CD4-positive, alpha-beta T cell (primary cell): ENCODE results near the gene ANO6. TPM values are rescaled to one million over a fixed set of nuclear protein-coding genes. Genes with fewer than 3 reads are reported as not detected.

Source experiments
- ATAC-seq: fragments of 200-7000 bp; cut with Tn5 transposase; one replicate; pipeline ENCODE4 v1.10.0; 2022; ENCODE audit warnings: mild to moderate bottlenecking; ENCODE audit not compliant: poor library complexity
- CTCF ChIA-PET: fragments of 350-600 bp; sonication (Branson Sonifier 250); formaldehyde crosslinking; loops from one replicate; lab custom pipeline; 2021; ENCODE audit warnings: antibody characterized with exemption, inconsistent platforms; lab: Charles Lee
- POLR2A ChIA-PET: fragments of 350-600 bp; sonication (Branson Sonifier 250); formaldehyde crosslinking; loops from one replicate; lab custom pipeline; 2021; ENCODE audit warnings: antibody characterized with exemption, inconsistent platforms; lab: Charles Lee
- DNase-seq, 14 experiments: peaks; one replicate each; pipeline ENCODE4 v3.0.0-alpha.2; 2013 to 2020; ENCODE audit warnings: mixed read lengths in 2 of 14
- H3K27ac ChIP-seq, 2 donors: one replicate each; pipeline versions ENCODE4 v1.5.1 to v1.7.0; 2013; ENCODE audit warnings: low read length in 2 of 2, low read depth in 1 of 2, mild to moderate bottlenecking in 1 of 2
- H3K27me3 ChIP-seq, 2 experiments: 1 replicate in 1 of 2; 2 replicates in 1 of 2; pipeline versions ENCODE4 v1.6.1 to v1.7.0; 2013; ENCODE audit warnings: low read length in 2 of 2, control low read depth in 1 of 2, mild to moderate bottlenecking in 1 of 2, moderate library complexity in 1 of 2; ENCODE audit not compliant: insufficient read depth in 2 of 2, control insufficient read depth in 1 of 2
- H3K36me3 ChIP-seq: one replicate; pipeline ENCODE4 v1.6.1; 2013; ENCODE audit warnings: low read length, control low read depth; ENCODE audit not compliant: insufficient read depth
- H3K4me1 ChIP-seq: one replicate; pipeline ENCODE4 v1.6.1; 2013; ENCODE audit warnings: low read length, control low read depth; ENCODE audit not compliant: insufficient read depth
- H3K4me3 ChIP-seq: one replicate; pipeline ENCODE4 v1.5.1; 2013; ENCODE audit warnings: mild to moderate bottlenecking, low read length, moderate library complexity
- H3K9me3 ChIP-seq, 2 experiments: 1 replicate in 1 of 2; 2 replicates in 1 of 2; pipeline versions ENCODE4 v1.6.1 to v1.7.0; 2013; ENCODE audit warnings: low read length in 2 of 2, mild to moderate bottlenecking in 2 of 2, control low read depth in 1 of 2, moderate library complexity in 1 of 2; ENCODE audit not compliant: control insufficient read depth in 1 of 2, insufficient read depth in 1 of 2
- H3K27ac Mint-ChIP-seq: one replicate; pipeline ENCODE4 v1.8.0; 2020; ENCODE audit warnings: mixed read lengths
- H3K27me3 Mint-ChIP-seq: one replicate; pipeline ENCODE4 v1.8.0; 2021; ENCODE audit warnings: mixed read lengths
- H3K36me3 Mint-ChIP-seq: one replicate; pipeline ENCODE4 v1.8.0; 2021; ENCODE audit warnings: low read depth, mixed read lengths
- H3K4me1 Mint-ChIP-seq: one replicate; pipeline ENCODE4 v1.8.0; 2021; ENCODE audit warnings: low read depth, mixed read lengths
- H3K4me3 Mint-ChIP-seq: one replicate; pipeline ENCODE4 v1.8.0; 2020; ENCODE audit warnings: mild to moderate bottlenecking, mixed read lengths
- H3K9me3 Mint-ChIP-seq: one replicate; pipeline ENCODE4 v1.8.0; 2020; ENCODE audit warnings: mixed read lengths
- CTCF ChIP-seq: fragments of 200-600 bp; IDR thresholded peaks from one replicate; pipeline ENCODE4 v1.8.0; 2022; ENCODE audit warnings: antibody characterized with exemption, mild to moderate bottlenecking
- intact Hi-C, 2 experiments: fragments of 100-400 bp; cut with DNase I in 1 of 2; cut with micrococcal nuclease in 1 of 2; formaldehyde crosslinking; loops; one replicate each; pipeline versions ENCODE4 v1.15.1 to v1.9.0; 2023 to 2025; cut with DNase I, micrococcal nuclease
- total RNA-seq, 174 experiments: library from RNA in 2 of 174; stranded (reverse) in 2 of 174; gene quantifications; one replicate each; pipeline ENCODE4 v1.2.3 and lab custom pipeline; 2021 to 2026

Gene ANO6
- total RNA-seq, 2 experiments from 2014 or later = 11.6 to 11.7 TPM

DNA sequence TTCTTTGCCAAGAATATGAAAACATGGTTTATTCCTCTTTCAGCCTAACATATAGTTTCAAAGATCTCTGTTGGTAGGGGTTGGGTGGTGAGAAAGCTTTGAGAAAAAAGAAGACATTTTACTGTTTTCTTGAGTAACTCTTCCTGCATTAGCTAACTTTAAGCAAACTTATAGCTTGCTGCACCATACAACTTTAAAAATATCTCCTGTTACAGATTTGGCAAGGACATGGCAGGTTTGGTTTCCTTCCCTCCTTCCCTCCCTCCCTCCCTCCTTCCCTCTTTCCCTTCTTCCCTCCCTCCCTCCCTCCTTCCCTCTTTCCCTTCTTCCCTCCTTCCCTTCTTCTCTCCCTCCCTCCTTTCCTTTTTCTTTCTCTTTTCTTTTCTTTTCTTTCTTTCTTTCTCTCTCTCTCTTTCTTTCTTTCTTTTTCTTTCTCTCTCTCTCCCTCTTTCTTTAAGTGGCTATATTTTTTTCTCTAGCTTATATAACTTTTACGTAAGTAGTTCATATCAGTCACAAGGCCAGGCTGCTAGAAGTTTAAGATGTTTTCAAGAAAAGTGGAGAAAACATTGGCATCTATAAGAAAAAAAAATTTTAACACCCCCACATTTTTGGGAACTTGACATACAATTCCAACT, 26.0 kb upstream of the ANO6 start:
- no peak for ATAC-seq
- Mint-ChIP-seq H3K4me3 (no peak overlapping the region), H3K27me3 (no peaks in the 10 kb centered on the region), H3K9me3 (no peaks in the 10 kb centered on the region), H3K36me3 (peaks cover 7% of the 10 kb centered on the region), H3K4me1 (peaks cover 10% of the 10 kb centered on the region), H3K27ac (no peak overlapping the region)
- no peaks in the 10 kb centered on the region for H3K36me3 ChIP-seq
- no peaks in the 10 kb centered on the region for H3K27me3 ChIP-seq
- no peak overlapping the region for H3K27ac ChIP-seq
- no peak for DNase-seq
- H3K9me3 ChIP-seq = no peaks in the 10 kb centered on the region
- intact Hi-C loops = no loop called here
- H3K4me3 ChIP-seq = no peak overlapping the region
- ChIA-PET CTCF (no interaction called here), POLR2A (no interaction called here)
- H3K4me1 ChIP-seq = no peaks in the 10 kb centered on the region
- no peak for TF ChIP-seq CTCF

- Histone ChIP-seq H3K4me3 (no peak overlapping the region), H3K9me3 (no peaks in the 10 kb centered on the region), H3K36me3 (no peaks in the 10 kb centered on the region), H3K27ac (no peak overlapping the region), H3K27me3 (no peaks in the 10 kb centered on the region), H3K4me1 (no peaks in the 10 kb centered on the region)
- H3K9me3 Mint-ChIP-seq = no peaks in the 10 kb centered on the region
- H3K4me1 Mint-ChIP-seq = peaks cover 10% of the 10 kb centered on the region
- CTCF ChIA-PET = no interaction called here
- TF ChIP-seq CTCF = no peak
- ATAC-seq (no peak), DNase-seq (no peak)
- no peak overlapping the region for H3K4me3 Mint-ChIP-seq
- no peak overlapping the region for H3K27ac Mint-ChIP-seq
- H3K36me3 Mint-ChIP-seq = peaks cover 7% of the 10 kb centered on the region
- POLR2A ChIA-PET = interaction anchor here (0.7 to 1.6 kb wide), 2 partner anchors 25 to 240 kb away, joined by 3 to 4 read pairs; partner anchors contain the start of gene ANO6
- intact Hi-C loops = no loop called here
- no peaks in the 10 kb centered on the region for H3K27me3 Mint-ChIP-seq
These were observed 24.7 kb upstream of the ANO6 start for GRCh38 chr12:45191239-45191638.

DNA sequence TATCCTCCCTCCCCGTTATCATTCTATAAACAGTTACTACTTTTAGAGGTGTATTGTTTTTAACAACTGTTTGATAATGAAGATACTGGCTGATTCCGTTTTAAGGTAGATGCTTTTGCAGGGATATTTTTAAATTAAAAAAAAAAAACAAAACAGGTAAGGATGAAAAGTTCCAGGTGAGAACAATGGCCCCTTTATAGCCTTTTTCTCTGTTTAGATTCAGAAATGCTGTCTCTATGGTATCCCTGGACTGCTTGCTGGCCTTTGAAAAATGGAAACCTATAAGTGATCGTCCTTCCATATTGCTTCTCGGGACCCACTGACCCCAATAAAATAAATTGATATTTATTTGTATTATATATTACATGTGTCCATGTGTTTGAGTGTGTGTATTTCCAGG, 23.2 kb upstream of the ANO6 start:
- no peak overlapping the region for H3K27ac ChIP-seq
- no peak overlapping the region for H3K4me3 Mint-ChIP-seq
- H3K9me3 ChIP-seq = no peaks in the 10 kb centered on the region
- no peaks in the 10 kb centered on the region for H3K4me1 ChIP-seq
- H3K9me3 Mint-ChIP-seq = no peaks in the 10 kb centered on the region
- no peak overlapping the region for H3K4me3 ChIP-seq
- ChIA-PET CTCF (no interaction called here), POLR2A (no interaction called here)
- no peaks in the 10 kb centered on the region for H3K36me3 ChIP-seq
- no peak for ATAC-seq
- no peak for TF ChIP-seq CTCF
- no peaks in the 10 kb centered on the region for H3K27me3 ChIP-seq
- H3K36me3 Mint-ChIP-seq = peaks cover 3% of the 10 kb centered on the region
- no peaks in the 10 kb centered on the region for H3K27me3 Mint-ChIP-seq
- intact Hi-C loops = no loop called here
- peaks cover 10% of the 10 kb centered on the region for H3K4me1 Mint-ChIP-seq
- H3K27ac Mint-ChIP-seq = no peak overlapping the region
- DNase-seq = no peak
